ENCODE data around the gene MCF2L2. TPM values are rescaled to one million over a fixed set of nuclear protein-coding genes. Genes with fewer than 3 reads are reported as not detected.
"Not testable (repeated sequence)": the region's sequence is repeated elsewhere in the genome, so short reads cannot be mapped to it uniquely, and the experiment has no call there.

MCF2L2 gene
- polyA plus RNA-seq, 1 donor: 0.25 TPM

DNA sequence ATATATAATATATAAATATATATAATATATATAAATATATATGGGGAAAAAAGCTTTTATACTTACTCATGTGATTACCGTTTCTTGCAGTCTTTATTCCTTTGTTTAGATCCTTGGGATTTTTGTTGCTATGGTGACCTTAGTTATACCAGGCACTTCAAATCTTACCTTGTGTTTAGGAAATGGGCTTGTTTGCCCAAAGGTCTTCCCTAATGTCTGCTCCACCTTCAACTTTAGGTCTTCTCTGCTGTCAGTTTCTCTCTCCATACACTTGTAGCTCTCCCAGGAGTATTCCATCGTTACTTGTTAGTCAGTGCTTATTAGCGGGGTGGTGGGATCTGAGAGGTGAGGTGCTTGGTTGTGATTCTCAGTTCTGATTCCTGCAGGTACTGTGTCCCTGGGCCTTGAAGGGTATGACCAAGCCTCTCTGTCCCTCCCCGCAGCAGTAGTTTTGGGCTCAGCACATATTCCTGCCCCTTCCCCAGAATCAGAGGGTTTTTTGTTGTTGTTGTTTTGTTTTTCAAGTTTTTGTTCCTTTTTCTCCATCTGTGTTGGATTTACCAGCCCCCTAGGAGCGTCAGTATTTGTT lies 256.3 kb downstream of the MCF2L2 start:
- no peak for DNase-seq (ENCODE audit: low read depth)

DNA sequence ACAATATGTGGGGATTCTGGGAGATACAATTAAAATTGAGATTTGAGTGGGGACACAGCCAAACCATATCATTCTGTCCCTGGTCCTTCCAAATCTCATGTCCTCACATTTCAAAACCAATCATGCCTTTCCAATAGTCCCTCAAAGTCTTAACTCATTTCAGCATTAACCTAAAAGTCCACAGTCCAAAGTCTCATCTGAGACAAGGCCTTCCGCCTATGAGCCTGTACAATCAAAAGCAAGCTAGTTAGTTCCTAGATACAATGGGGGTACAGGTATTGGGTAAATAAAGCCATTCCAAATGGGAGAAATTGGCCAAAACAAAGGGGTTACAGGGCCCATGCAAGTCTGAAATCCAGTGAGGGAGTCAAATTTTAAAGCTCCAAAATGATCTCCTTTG lies 260.4 kb downstream of the MCF2L2 start:
- DNase-seq (ENCODE audit: low read depth): not testable (repeated sequence)

DNA sequence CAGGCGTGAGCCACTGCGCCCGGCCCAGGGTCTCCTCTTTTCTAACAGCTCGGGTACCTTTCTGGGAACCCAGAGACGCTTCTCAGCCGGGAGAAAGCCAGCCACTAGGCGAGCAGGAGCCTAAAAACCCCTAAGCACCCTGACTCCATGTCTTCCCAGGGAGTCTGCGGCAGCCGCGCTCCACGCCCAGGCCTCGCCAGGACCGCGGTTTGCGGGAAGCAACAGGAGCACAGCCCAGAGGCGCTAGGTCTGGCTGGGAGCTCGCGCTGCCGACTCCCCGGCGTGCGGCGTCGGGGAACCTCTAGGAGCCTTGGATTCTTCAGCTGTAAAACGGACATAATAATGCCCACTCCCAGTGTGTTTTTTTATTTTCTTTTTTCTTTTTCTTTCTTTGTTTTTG lies 264.9 kb downstream of the MCF2L2 start:
- DNase-seq (ENCODE audit: low read depth): no peak

DNA sequence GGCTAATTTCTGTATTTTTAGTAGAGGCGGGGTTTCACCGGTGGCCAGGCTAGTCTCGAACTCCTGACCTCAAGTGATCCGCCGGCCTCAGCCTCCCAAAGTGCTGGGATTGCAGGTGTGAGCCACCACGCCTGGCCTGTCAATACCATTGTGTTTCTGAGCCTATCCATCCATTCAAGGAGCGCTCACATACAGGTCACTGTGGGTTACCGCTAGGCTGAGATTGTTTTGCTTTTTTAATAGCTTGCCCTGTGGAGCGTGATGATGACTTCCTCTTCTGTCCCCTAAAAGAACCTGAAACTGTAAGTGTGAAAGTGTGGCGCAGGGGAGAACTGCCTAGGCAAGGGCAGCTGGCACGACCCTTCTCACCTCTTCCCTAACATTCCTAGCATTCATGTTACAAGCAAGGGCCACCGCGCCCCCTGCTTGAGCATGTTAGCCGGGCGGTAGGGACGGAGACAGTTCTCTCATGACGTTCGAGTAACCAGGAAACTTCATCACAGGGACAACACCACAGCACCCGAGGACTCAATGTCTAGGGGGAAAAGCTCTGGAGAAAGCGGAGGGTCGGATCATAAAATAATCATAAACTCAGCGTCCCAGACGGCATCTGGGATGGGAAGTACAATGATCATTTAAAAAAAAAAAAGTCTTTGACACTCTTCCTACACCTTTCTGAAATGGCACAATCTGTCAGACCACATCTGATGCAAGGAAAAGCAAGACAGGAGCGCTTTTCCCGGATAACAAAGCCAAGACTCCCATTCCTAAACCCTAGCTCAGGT lies 266.7 kb downstream of the MCF2L2 start:
- no peak for DNase-seq (ENCODE audit: low read depth)

DNA sequence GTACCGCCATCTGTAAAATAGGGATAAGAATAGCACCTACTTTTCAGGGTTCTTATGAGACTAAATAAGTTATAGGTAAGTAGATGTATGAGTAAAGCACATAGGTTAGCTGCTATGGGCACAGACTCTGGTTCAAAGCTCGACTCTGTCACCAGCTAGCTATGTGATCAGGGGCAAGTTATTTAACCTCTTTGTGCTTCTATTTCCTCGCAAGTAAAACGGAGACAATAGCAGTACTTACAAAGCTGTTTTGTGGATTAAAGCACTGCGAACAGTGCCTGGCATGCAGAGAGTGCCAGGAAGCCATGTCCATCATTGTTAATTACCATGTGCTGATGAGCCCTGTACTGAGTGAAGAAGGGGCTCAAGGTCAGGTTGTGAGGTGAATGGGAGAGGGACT lies 267.8 kb downstream of the MCF2L2 start:
- no peak for DNase-seq (ENCODE audit: low read depth)

DNA sequence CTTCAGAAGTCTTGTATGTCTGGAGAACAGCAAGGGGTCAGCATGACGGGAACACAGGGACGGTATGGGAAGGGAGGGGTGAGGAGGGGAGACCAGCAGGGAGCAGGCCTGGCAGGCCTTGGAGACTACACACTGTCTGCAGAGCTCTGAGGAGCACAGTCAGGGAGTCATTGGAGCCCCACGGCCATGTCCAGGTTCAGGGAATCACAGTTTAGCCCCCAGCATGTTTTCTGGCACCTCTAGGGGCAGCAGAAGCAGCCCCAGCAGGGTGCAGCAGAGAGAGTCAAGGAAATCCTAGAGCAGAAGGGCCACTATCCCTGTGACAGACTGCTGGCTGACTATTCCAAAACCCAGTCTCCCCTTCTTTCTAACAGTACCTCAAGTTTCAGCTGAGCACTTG lies 269.1 kb downstream of the MCF2L2 start:
- DNase-seq (ENCODE audit: low read depth): no peak

DNA sequence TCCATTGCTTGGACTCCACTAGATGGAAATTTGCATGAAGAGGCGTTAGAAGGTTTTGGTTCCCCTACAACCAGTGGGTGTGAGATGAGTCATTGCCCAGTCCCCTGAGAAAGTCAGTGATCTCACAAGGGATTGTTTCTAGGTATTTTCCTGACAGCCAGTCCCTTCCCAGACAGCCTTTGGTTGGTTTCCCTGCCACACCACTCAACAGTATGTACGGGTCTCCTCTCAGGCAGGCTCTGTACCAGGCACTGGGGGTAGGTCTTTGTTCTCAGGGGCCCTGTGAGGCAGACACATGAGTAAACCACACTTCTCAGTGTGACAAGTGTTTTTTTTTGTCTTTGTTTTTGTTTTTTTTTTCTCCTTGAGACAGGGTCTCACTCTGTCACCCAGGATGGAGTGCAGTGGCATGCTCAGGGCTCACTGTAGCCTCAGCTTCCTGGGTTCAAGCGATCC lies 269.8 kb downstream of the MCF2L2 start:
- no peak for DNase-seq (ENCODE audit: low read depth)

DNA sequence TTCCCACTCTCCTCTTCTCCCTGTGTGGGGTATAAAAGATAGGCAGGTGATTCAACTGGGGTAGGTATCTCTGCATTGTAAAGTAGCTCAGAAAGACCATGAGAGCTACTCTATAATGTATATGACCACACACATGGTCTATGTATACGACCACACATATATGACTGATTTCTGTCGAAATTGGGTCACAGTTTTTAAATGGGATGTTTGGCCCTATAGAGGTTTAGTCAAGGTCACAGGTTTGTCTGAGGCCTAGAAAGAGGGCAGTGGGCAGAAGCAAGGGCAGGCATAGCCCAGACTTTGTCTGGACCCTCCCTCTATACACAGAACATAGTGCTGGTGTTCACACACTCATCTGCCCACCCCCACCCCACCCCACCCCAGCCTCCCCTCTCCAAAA lies 270.3 kb downstream of the MCF2L2 start:
- no peak for DNase-seq (ENCODE audit: low read depth)

DNA sequence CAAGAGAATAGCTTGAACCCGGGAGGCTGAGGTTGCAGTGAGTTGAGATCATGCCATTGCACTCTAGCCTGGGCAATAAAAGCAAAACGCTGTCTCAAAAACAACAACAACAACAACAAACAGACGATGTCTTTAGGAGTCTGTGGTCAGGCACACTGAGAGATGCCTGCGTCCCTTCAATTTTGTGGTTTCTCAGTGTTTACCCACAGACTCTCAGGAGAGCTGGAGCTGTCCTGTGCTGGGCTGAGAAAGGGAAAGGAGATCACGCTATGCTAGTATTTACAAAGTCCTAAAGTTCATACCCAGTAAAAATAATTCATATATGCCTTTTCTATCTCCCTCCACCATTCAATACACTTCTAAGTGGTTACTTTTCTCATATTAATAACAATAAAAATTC lies 272.2 kb downstream of the MCF2L2 start:
- no peak for DNase-seq (ENCODE audit: low read depth)

DNA sequence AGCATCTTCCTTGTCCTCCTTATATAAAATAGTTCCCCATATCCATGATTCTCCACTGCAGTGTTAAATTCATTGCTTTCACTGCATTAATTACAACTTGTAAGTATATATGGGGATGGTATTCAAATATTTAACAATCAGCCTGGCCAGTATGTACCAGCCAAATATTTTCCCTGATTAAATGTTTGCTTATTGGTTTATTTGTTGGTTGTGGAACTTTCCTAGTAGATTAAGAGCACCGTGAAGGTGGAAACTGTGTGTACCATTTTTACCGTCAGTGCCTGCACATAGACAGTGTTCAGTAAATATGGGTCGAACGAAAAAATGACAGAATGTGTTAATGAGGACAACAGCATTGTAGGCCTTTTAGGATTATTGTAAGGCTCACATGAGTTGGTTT lies 272.9 kb downstream of the MCF2L2 start:
- no peak for DNase-seq (ENCODE audit: low read depth)

DNA sequence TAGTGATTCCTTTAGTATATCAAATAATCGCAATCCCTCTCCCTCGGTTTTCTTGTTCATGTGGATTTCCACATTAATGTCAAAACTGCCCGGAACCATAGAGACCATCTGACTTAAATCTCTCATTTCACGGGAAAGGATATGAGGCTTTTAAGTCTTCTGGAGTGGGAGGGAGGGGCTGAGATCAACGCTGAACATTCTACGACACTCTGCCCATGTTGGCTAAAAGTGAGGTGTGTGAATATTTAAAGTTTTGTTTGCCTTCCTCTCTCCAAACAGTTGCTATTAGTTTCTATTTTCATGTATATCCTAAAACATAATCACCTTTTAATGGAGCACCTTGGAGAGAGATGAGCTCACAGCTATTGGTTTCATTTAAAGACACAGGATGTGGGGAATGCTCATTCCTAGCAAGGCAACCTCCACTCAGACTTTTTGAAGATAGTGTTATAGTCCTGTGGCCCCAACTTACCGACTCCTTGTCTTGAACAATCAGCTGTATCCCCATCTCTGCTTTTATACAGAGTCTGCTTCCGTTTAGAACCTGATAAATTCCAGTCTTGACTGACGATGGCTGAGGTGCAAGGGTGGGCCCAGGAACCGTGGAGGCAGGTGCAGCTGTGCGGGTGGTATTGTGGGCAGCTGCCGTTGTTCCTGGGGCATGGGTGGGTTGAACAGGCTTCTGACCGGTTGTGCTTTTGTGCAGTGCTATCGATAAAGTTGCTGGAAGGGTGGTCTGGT lies 275.0 kb downstream of the MCF2L2 start:
- no peak for DNase-seq (ENCODE audit: low read depth)

DNA sequence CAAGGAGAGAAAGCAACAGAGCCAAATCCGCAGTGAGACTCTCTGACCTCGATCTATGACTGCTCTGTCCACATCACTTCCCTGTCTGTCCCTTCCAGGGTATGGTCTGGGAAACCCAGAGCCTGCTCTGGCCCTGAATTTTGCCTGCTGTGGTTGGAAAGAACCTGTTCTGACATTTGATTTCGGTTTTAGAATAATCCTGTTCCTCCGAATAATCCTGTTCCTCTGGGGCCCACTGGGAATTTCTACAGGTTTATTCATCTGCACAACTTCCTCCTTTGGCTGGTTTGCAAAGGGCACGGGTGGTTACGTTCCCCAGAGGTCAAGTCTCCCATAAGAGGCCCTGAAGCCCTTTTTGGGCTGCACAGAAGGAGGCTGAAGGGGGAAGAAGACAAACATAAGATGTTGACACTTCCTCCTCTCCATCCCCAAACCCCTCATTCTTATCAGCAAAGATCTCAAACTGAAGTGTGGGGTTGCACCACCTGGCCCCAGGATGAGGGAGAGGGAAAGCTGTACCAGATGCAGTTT lies 276.5 kb downstream of the MCF2L2 start:
- no peak for DNase-seq (ENCODE audit: low read depth)

DNA sequence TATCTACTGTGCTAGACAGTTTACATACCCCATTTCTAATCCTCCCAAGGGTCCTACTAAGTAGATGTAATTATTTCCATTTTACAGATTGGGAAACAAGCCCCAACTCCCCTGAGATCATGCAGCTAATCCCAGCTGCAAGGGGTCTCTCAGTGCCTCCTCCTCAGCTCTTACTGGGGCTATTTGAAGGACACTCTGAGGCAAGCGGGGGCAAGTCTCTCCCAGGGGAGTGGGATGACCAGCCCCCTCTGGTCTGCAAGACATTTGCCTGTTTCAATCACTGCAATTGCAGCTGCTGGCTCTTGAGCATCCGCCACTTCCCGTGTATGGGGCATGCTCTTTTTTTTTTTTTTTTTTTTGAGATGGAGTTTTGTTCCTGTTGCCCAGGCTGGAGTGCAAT lies 277.3 kb downstream of the MCF2L2 start:
- DNase-seq (ENCODE audit: low read depth): no peak

DNA sequence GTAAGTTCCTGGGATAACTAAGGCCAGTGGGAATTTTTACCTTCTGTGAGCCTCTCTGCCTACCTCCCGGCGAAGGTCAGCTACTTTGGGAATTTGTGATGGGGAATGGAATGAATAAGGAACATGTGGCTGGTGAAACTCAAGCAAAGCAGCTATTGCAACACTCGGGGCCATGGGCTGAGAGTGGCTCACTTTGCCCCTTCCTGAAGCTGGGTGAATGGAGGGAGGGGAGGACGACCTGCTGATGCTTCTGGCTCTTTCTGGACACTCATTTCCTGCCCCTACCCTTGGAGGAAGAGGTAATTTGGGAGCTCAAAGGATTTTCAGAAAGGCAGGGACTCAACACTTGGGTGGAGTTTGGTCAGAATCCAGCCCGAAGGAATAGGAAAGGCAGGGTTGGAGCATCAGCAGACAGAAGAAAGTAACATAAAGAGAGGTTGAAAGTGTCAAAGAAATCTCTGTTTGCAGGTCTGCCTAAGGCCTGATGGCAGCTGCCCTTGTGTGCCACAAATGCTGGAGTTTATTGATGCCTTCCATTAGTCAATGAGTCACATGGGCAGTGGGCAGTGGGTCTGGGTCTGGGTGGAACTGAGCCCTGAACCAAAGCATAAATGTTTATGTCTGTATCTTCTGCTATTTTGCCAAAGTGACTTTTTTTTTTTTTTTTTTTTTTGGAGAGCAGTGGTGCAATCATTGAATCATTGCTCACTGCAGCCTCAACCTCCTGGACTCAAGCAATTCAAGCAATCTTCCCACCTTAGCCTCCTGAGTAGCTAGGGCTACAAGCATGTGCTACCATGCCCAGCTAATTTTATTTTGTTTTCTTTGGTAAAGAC lies 278.3 kb downstream of the MCF2L2 start:
- DNase-seq (ENCODE audit: low read depth): no peak

DNA sequence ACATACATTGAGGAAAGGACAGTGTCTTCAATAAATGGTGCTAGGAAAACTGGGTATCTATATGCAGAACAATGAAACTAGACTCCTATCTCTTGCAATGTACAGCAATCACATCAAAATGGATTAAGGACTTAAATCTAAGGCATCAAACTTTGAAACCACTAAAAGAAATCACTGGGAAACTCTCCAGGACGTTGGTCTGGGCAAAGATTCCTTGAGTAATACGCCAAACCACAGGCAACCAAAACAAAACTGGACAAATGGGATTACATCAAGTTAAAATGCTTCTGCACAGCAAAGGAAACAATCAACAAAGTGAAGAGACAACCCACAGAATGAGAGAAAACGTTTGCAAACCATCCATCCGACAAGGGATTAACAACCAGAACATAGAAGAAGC lies 280.4 kb downstream of the MCF2L2 start:
- DNase-seq (ENCODE audit: low read depth): no peak

DNA sequence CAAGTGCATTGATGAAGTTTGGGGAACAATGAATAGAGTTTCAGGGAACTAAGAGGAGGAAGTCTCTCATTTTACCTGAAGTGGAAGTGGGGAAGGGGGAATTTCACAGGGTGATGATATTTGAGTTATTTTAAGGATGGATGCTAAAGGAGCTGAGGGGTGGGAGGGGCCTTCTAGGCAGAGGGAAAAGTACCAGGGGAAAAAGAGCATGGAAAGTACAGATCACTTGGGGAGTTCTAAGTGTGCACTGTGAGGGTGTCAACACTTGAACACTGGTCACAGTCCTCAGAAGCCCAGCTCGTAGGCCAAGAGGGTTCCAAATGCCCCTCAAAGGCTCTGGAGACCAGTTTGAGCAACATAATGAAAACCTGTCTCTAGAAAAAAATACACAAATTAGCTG lies 284.1 kb downstream of the MCF2L2 start:
- DNase-seq (ENCODE audit: low read depth): no peak

DNA sequence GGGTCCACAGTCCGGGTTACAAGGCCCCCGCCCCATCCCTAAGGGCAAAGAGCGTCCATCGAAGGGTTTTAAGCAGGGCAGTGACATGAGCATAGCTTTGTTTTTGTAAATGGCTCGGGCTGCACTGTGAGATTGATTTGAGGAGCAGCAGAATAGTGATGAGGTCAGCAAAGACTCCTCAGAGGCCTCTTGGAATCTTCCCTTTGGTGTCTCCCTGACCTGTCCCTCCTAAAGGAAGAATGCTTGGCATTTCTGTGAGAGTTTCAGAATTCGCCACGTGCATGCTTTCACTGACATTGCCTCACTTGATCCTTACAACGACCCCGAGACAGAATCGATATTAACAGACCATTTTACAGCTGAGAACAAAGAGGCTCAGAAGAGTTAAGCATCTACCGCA lies 286.2 kb downstream of the MCF2L2 start:
- no peak for DNase-seq (ENCODE audit: low read depth)

DNA sequence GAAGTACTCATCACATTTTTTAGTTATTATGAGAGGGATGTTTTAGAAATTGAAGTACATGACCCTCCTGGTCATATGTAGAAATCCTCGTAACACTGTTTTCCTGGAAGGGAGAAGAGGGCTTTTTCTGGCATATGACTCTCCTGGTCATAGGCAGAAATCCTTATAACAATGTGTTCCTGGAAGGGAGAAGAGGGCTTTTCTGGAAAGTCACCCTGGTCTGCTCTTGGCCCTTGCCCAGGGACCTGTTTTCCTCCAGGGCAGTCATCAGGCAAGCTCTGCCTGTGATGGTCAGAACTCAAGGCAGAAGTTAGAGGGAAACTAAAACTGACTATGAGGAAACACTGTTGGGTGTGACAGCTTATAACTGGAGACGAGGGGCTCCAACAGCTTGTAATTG lies 293.6 kb downstream of the MCF2L2 start:
- DNase-seq (ENCODE audit: low read depth): no peak

DNA sequence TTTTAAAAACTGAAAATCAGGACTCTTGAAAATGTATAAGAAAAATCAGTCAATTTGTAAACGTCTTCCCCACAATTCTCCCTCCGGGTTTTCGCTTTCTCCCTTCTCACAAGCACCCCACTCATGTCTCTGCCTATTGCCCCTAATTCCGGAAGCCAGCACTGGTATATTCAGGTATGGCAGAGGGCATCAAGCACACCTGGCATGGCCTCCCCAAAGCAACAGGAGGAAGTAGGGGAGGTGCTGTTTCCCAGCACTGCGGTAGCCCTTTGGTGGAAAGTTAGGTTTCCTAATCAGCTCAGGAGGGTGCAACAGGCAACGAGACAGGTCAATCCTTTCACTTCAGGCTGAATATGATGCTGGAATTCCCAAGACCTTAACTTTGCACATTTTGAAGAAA lies 296.0 kb downstream of the MCF2L2 start:
- no peak for DNase-seq (ENCODE audit: low read depth)

DNA sequence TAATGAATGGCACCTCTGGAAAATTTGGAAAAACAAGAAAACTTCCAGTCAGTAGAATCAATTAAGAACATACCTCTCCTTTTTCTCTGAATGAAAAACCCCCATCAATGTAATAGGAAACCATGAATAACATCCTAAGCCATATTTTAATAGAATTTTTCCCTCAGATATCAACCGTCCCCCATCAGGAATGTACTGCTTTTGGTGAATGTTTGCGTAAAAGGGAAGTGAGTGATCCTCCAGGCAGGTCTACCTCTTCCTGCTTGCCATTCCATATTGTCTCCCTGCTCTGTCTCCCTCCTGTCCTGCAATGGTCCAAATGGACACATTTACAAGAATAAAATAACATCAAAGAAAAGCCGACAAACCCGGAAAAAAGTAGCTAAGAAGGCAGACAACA lies 296.7 kb downstream of the MCF2L2 start:
- DNase-seq (ENCODE audit: low read depth): no peak

DNA sequence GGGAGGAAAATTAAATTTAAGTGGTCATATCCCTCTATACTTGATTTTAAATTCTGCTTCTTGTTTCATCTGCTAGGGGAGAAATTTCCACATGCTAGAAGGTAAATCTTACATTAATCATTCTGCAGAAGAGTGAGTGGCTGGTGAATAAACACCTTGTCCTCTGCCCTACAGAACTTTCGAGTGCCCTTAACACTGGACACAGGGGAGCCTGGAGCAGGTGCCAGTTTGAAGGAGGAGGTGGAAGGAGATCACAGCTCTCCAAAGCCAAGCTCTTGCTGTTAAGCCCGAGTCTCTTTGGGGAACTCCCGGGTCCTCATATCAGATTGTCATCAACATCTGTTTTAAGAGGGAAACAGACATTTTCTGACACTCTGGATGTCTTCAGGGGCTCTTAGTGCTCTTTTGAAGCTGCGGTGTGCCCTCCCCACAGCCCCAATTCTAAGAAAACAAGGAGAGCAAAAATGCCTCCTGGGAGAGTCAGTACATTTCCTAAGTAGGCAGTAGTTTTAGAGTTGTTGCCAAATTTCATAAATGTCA lies 297.2 kb downstream of the MCF2L2 start:
- no peak for DNase-seq (ENCODE audit: low read depth)
